ENCODE measurements around the gene LYRM7.

LYRM7 gene

GRCh38 chr5:131206772-131207171, 36.0 kb downstream of the LYRM7 start:
- no peak for DNase-seq (ENCODE audit: low spot score)
- in situ Hi-C loops (cut with MboI; ENCODE audit: low sequenced_read_pairs, unreplicated experiment), result no loop called here
- no peak for TF ChIP-seq CTCF (IDR thresholded peaks at IDR 0.05; ENCODE audit: borderline replicate concordance, control extremely low read depth, extremely low read depth, insufficient read depth, missing control alignments)

- no peak for TF ChIP-seq CTCF (IDR thresholded peaks at IDR 0.05; ENCODE audit: borderline replicate concordance, control extremely low read depth, extremely low read depth, insufficient read depth, missing control alignments)
- in situ Hi-C loops (cut with MboI; ENCODE audit: low sequenced_read_pairs, unreplicated experiment), result no loop called here
- no peak for DNase-seq (ENCODE audit: low spot score)
Observed at GRCh38 chr5:131209175-131209505, 38.4 kb downstream of the LYRM7 start.

- in situ Hi-C loops (cut with MboI; ENCODE audit: low sequenced_read_pairs, unreplicated experiment), result no loop called here
- DNase-seq (ENCODE audit: low spot score), result peak; percentile 62
- no peak for TF ChIP-seq CTCF (IDR thresholded peaks at IDR 0.05; ENCODE audit: borderline replicate concordance, control extremely low read depth, extremely low read depth, insufficient read depth, missing control alignments)
Observed at GRCh38 chr5:131209506-131210150, 38.9 kb downstream of the LYRM7 start.

- no peak for DNase-seq (ENCODE audit: low spot score)
- in situ Hi-C loops (cut with MboI; ENCODE audit: low sequenced_read_pairs, unreplicated experiment), result no loop called here
- no peak for TF ChIP-seq CTCF (IDR thresholded peaks at IDR 0.05; ENCODE audit: borderline replicate concordance, control extremely low read depth, extremely low read depth, insufficient read depth, missing control alignments)
Observed at GRCh38 chr5:131210151-131210510, 39.4 kb downstream of the LYRM7 start.

- TF ChIP-seq CTCF (IDR thresholded peaks at IDR 0.05; ENCODE audit: borderline replicate concordance, control extremely low read depth, extremely low read depth, insufficient read depth, missing control alignments), result no peak
- no peak for DNase-seq (ENCODE audit: low spot score)
- in situ Hi-C loops (cut with MboI; ENCODE audit: low sequenced_read_pairs, unreplicated experiment), result no loop called here
Observed at GRCh38 chr5:131211669-131212068, 40.9 kb downstream of the LYRM7 start.

GRCh38 chr5:131212471-131213021, 41.8 kb downstream of the LYRM7 start:
- in situ Hi-C loops (cut with MboI; ENCODE audit: low sequenced_read_pairs, unreplicated experiment), result no loop called here
- TF ChIP-seq CTCF (IDR thresholded peaks at IDR 0.05; ENCODE audit: borderline replicate concordance, control extremely low read depth, extremely low read depth, insufficient read depth, missing control alignments), result no peak
- DNase-seq (ENCODE audit: low spot score), result peak; percentile 55
